Fibroblast of upper back skin (primary cell): ENCODE data around the gene NINJ2.
"Not testable (repeated sequence)": the region's sequence is repeated elsewhere in the genome, so short reads cannot be mapped to it uniquely, and the experiment has no call there.

Source experiments
- DNase-seq: peaks from one replicate; pipeline ENCODE4 v3.0.0-alpha.2; 2013

NINJ2 gene

DNA sequence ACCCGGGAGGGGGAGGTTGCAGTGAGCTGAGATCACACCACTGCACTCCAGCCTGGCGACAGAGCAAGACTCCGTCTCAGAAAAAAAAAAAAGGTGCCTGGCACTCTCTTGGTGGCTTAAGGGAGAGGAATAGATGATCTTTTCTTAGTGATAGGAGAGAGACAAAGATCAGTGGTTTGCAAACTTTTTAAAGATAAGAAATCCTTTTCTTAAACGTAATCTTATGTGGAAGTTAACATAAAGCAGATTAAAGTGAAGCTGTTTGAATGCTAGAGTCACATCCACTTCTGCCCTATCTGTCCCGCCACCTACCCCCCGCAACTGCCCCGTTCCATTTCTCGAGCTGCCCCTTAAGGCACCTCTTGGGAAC is 6.3 kb upstream of the NINJ2 start:
- no peak for DNase-seq

DNA sequence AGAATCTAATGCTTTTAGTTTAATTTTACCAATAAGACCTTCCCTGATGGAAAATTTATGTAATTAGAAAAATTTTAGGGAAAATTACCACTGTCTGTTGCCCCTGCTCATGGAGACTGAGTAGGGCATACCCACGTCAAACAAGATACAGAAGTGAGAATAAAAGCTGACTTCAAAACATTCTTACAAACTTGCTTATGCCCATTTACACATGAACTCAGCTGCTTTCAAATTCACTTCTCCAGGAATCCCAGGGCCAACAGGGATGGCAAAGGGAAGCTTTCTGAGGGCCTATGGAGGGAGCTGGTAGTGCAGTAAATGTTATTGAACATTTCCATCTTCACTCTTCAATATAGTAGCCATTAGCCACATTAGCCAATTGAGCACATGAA is 4.8 kb upstream of the NINJ2 start:
- no peak for DNase-seq

DNA sequence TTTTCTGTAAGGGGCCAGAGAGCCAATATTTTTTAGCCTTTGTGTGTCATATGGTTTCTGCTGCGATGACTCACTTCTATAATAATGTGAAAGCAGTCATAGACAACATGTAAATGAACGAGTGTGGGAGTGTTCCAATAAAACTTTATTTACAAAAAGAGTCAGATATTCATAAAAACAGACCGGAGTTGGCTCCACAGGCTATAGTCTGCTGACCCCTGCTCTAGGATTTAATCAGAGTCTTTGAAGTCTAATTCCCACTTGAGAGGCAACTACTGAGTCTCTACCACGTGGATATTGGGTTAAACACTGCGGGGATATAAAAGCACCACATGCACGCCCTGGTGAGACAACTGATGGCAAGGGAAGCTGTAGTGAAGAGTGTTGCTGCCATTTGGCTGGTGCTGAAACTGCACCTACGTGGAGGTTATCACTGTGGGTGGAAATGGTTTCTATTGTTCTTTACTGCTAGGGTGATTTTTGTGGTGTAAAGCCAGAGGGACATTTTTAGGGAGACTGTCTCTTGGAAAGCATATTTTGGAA is 3.6 kb upstream of the NINJ2 start:
- DNase-seq = peak; percentile 25

DNA sequence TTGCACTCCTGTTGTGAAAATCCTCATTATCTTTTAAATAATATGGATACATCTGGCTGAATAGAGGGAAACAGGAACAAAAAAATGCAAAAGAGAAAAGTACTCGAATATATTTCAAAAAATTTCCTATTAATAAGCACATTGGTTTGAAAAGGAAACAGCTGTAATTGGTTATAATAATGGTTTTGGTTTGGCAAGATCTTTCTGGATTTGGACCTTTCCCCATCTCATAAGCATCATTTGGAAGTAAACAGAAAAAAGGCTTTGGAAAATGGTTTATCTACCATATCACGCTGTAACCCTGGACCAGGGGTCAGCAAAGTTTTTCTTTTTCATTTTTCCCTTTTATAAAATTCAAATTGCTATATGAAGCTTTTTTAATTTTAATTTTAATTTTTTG is 2.8 kb upstream of the NINJ2 start:
- DNase-seq = no peak

DNA sequence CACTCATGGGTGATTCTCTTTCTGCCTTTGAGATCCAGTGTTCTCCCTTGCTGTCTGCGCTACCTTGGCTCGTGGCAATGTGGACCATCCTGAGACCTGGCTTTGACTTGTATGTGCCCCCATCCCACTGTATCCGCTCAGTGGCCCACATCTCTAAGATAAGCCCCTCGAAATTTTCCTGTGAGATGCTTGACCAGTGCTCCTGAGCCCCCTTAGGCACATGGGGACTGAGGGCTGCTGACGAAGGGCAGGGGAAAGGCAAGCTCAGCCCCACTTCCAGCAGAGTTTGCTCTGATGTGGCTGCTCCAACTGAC is 1.5 kb upstream of the NINJ2 start:
- DNase-seq = no peak

DNA sequence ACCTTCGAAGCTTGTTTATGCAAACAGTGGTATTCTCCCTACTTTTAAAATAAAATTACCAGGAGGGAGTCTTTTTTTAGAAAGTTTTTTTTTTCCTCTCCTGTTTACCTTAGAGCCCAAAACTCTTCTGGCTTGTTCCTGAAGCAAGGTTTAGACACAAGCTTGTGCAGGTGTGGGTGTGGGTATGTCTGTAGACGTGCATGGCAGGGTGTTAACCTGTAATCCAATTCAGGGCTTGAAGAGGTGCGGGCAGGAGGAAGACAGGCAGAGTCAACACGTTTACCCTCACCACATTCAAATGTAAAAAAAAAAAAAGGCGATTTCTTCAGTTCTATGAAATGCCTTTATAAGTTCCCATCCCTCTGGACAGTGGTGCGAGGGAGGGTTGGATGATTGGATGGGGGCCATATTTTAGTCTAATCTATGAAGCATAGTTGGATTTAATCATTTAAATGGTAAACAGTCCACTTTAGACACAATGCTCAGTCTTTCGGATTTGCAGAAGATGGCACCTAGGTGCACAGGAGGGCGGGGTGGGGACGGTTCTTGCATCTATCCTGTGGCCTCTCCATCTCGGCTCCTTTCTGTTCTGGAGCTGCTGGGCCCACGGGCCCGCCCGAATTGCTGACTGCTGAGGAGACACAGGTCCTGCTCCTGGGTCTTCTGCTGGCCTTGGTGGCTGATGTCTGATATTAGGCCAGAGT is 982 bp upstream of the NINJ2 start:
- DNase-seq = no peak

DNA sequence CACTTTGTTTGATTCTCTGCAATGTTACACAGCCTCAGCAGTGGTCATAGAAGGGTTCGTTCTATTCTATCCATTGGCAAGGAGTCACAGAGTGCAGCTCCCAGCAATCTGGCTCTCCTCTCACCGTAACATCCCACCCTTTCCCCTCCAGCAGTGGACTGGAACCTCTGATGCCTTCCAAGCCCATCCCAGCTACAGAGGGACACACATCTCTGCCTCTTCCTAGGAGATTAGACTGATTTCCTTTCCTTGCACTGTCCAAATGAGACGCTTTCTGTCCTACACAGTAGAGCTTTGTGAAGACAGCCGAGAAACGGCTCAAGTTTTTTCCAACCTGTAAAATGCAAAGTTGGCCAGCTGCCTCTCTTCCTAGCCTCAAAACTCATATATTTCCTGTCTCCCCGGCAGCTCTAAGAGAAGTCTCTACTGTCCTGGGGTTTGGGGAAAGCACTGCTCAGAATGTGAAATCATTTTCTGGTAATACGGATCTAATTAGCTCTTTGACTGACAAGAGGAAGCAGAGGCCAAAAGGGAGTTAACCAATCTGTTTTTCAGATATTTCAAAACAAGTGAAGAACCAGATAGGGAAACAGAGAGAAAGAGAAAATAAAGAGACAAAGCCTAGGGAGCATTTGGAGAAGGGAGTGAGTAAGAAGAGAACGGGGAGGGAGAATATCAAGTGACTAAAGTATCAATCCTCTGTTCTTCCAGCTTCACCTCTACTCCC is 516 bp downstream of the NINJ2 start:
- peak; percentile 17 for DNase-seq

DNA sequence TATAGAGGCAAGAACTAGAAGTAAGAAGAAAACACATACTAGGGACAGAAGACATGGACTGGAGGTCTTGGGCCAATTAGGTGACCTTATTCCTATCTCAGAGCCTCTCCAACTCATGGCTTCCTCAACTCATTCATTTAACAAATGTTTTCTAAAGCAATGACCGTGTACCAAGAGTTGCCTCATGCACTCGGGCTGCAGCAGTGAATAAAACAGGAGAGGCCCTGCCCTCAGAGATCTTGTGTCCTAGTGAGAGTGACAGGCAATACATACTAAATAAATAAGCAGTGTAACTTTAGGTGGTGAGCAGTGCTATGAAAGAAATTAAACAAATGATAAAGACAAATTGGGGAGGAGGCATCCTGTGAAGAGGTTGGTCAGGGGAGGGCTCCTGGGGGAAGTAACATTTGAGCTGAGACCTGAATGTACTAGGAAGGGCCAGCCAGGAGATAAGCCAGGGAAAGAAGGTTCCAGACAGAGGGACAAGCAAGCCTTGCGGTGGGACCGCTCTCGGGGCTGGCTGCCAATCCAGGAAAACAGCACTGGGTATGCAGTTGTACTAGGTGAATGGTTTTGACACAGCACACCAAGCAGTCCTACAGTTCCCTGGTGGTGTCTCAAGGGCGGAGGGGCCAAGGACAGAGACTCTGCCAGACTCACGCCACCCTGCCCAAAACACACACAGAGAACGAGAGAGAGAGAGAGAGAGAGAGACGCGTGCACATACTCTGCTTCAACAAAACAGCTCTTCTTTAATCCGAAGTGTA is 1.3 kb downstream of the NINJ2 start:
- DNase-seq = no peak

DNA sequence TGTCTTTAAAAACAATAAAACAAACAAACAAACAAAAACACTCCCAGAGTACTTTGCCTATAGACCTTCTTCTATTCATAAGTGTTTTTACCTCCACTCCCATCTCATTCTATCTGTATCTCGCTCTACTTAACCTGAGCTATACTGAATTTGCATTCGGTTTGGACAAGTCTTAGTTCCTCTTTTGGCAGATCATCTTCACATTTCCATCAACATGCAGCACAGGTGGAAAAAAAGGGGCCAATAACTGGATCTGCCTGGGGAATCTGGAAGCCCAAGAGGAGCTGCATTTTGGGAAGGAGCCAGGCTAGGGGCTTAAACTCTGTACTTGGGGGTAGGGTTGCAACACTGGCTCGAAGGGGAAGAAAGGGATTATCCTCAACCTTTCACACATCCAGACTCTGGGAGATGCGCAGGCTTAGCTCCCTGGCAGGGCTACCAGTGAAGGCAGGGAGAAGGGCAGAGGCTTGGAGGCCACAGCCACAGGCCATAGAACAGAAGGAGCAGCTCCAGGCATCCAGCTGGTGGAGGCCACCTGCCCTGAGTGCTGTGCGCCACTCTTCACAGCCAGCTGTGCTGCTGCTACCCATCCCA is 4.1 kb downstream of the NINJ2 start:
- DNase-seq = no peak

DNA sequence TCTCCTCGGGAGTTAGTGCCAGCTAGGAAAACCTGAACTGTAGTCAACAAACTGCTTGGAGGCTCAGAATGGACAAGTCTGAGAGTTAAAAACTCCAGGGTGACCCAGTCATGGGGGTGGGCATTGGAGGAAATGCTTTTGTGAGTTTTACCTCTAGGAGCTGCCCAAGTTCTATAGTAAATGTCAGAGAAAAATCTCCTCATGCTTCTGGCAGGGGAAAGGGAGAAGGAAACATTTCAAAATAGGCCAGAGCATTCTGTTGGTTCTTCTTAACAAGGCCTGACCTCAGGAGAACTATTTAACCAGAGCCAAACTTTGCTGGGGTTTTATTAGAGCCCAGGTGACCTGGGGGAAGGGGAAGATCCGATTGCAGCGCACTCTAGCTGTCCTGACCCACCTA is 12.3 kb downstream of the NINJ2 start:
- no peak for DNase-seq

DNA sequence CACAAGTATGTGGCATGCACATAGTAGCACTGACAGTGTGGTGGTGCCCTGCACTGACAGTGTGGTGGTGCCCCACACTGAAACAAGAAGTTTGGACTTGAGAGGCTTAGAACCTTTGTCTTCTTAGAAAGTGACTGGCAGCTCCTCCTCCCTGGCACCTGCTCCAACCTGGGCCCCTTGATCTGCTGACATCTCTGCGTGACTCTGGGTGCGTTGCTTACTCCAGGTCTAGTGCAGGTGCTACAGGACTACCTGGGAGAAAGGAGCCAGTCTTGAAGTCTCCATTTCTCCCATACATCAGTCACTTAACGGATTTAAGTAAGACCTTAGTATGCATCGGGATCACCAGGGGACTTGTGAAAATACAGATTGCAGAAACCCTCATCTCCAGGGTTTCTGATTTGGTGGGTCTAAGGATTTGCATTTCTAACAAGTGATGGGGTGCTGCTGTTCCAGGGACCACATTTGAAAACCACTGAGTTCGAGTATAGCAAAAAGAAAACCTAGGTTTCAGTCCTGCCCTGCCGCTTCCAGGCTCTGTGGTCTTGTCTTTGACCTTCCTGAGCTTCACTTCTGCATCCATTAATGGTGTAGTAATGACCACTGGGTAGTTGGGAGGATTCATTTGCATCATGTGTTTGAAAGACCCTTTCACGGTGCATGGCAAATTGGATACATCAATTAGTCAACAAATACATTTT is 15.7 kb downstream of the NINJ2 start:
- no peak for DNase-seq

DNA sequence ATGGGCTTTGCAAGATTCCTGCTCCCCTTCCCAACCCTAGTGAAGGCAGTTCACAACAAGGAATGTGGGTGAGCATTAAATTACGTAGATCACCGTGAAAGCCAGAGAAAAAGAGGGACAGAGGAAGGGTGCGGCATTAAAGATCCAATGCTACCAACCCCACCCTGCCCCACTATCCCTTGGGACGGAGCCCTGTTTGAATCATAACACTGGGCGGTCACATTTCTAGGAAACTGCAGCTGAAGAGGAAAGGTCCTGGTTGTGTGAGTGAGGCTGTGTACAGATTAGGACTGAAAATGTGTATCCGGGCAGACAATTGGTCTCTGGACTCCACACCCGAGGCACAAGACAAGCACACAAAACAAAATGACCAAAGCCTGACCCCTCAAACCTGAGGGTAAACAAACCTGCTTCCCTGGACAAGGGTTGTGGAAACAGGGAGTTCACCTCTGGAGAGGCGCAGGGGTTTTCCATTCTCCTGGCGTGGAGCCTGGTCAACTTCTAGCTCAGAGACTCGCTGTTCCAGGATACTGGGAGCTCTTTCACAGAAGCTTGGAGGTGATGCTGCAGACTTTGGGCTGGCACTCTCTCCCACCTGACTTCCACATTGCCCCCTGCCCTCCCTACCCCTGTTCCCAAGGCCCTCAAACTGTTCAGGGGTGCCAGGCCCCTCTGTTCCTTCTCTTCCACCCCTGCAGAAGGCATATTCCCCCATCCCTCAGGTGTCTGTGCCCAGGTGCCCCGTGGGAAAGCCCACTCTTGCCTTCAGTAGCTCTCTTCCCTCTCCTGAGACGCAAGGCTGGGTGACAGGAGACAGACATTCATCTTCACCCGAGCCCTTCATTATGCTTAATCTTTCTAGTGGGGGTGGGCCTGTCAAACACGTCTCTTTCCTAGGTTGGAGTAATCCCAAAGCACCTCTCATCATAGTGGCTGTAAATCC is 16.5 kb downstream of the NINJ2 start:
- no peak for DNase-seq

DNA sequence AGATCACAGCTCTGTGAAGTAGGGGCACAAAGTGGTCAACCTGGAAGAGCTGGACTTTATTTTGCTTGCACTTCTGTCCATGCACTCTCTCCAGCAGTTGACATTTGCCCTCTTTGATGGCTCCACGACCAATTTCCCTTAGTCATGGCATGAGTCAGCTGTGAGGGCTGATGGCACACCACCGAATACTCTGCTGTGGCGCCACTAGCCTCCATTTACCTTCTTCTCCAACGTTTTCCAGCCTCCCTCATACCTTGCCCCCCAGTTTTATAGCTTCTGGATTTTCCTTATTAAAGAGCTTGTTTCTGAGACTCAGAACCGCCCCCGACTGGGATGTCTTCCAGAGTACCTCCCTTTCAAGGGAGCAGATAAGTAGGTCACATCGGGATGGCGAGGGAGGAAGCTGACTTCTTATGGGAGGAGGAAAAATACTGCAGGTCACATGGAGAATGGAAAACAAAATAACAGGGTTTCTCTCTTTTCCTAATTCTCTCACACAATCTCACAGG is 17.6 kb downstream of the NINJ2 start:
- no peak for DNase-seq

DNA sequence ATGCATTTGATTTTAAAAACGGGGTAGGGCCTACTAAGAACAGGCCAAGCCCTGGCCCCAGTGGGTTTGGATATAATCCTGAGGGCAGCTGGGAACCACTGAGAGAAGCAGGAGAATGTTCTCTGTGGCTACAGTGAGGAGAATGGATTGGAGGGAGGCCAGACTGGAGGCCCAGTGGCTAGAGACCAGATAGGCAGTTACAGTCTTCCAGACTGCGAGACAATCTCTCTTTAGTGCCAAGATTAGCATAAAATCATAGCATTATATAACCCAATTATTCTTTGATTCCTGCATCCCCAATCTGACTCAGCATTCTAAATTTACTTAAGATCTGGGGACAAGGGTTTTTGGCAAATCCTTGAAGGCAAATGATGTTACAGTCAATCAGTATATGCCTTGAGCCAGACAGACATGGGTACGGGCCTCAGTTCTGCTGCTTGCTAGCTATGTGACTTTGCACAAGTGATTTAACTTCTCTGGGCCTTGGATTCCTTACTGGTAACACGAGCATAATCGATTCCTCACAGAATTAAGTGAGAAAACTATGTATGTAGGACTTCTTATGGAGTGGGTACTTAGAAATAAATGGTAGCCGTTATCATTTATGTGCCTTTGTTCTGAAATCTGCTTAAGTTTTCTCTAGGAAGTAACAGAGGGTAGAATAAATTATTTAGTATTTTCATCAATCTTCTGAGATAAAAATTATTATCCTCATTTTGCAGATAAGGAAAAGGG is 18.3 kb downstream of the NINJ2 start:
- peak; percentile 44 for DNase-seq

DNA sequence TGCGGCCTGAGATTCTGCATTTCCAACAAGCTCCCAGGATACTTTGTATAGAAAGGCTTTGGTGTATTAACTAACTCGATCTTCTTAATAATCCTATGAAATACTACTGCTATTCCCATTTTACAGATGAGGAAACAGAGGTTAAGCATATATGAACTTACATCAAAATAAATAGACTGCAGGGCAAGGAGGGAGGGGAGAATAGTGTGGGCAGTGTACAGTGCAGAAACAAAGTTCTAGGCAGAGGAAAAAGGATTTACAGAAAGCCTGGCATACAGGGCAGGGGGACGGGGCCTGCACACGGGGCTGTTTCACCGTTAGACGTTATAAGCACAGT is 19.0 kb downstream of the NINJ2 start:
- no peak for DNase-seq

DNA sequence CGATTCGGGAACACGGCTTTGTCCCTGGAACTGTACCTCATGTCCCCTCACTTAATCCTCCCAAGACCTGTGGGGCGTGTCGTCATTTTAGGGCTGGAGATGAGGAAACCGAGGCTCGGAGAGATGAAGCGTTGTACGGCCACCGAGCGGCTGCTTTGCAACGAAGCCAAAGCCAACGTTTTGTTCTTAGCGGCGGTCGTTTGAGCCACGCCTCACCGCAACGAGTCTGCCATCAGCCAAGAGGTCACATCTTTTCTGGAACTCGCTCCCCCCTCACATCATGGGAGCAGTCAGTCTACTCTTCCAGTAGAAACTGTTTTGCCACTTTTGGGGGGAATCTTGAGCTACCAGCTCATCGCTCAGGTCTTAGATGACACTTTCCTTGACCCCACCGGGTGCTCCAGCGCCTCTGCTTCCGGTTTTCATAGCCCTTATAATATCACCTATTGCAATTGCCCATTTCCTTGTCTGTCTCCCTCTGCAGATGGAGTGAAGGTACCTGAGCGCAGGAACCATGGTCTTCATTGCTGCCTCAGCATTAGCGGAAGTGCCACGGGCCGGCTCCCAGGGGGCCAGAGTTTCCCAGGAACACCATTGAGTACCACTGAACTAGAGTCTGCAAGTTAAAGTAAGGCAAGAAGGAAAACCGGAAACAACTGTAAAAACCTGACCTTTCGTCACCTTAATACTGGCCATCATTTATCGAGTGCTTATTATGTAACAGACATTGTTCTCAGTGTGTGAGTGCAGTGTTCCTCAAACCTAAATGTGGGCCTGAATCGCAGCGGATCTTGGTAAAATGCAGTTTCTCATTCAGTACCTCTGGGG is 19.6 kb downstream of the NINJ2 start:
- DNase-seq = no peak

DNA sequence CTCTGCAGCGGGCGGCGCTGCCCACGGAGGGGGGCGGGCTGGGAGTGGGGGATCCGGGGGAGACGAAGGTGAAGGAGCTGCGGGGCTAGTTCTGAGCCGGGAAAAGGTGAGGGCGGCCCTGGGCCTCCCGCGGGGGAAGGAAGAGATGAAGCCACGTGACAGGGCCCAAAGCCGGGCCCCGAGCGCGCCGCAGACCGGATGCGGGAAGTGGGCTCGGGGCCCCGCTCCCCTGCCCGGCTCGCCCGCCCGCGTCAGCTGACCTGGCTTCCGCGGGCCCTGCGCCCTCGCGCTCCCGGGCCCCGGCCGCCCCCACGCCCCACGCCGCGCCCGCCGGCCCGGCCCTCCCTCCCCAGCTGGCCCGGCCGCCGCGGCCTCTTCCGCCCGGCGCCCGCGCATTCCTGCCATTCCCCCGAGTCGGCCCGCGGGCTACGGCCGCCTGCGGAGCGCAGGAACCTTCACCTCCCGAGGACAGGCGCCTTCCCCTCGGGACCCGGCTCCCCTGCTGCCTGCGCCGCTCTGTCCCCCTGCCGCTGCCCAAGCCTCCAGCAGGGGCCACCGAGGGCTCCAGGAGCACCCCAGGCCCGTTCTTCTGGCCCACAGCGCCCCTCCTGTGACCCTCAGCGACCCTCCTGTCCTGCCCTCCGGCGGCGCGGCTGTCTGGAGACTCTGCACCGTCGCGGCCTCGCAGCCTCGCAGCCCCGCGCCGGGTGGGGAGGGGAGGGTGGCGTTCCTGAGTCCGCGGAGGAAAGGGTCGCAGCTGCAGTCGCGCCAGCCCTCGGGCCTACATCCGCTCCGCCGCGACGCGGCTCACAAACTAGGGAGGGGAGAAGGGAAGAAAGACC is 20.4 kb downstream of the NINJ2 start:
- DNase-seq = peak; percentile 69

DNA sequence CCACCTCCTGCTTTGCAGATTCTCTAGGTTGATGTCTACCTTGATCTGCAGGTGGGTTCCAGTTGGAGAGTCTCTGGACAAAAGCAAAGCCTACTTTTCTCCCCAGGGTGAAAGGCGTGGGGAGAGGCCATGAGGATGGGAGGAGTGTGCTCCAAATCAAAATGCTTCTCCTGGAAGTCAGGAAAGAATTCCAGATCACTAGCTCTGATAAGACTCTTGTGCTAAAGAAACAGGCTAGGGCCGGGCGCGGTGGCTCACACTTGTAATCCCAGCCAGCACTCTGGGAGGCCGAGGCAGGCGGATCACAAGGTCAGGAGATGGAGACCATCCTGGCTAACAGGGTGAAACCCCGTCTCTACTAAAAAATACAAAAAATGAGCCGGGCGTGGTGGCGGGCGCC is 21.9 kb downstream of the NINJ2 start:
- DNase-seq = not testable (repeated sequence)

DNA sequence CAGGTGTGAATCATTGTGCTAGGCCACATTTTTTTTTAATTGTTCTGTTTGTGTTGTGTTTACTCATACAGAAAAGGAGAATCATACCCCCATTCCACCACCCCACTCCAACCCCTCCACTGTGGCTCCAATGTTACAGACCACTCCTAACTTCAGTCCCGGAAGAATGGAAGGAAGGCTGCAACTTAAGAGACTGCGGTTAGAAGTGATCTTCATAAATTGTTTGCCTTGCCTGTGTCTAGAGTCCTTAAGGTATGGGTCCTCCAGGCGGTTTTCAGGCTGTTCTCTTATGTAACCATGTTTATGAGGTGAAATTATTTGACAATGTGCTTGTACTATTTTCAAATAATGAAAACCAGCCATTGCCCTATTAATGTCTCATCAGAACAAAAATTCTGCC is 22.5 kb downstream of the NINJ2 start:
- DNase-seq = no peak
